Activated T-helper 2 cell treated with anti-CD3 and anti-CD28 coated beads, Interferon-gamma antibody, Interleukin-2, Interleukin-4, amounts not matched to agents 10 μg/mL and 5 μg/mL and 100 μg/mL, durations not matched to agents 14 hours and 24 hours and 36 hours (primary cell): ENCODE measurements around the gene PTPRN2. TPM values are rescaled to one million over a fixed set of nuclear protein-coding genes. Genes with fewer than 3 reads are reported as not detected.

Source experiments
- DNase-seq: peaks from one replicate; pipeline ENCODE4 v3.0.0; 2021; ENCODE audit warnings: low spot score
- H3K27ac Mint-ChIP-seq: one replicate; pipeline ENCODE4 v1.8.0; 2021; ENCODE audit warnings: mixed read lengths
- H3K27me3 Mint-ChIP-seq: one replicate; pipeline ENCODE4 v1.8.0; 2021; ENCODE audit warnings: low read depth, mixed read lengths
- H3K36me3 Mint-ChIP-seq: one replicate; pipeline ENCODE4 v1.8.0; 2021; ENCODE audit warnings: low read depth, mixed read lengths
- H3K4me1 Mint-ChIP-seq: one replicate; pipeline ENCODE4 v1.8.0; 2021; ENCODE audit warnings: low read depth, mixed read lengths
- H3K4me3 Mint-ChIP-seq: one replicate; pipeline ENCODE4 v1.8.0; 2021; ENCODE audit warnings: low read depth, mild to moderate bottlenecking, moderate library complexity, mixed read lengths
- H3K9me3 Mint-ChIP-seq: one replicate; pipeline ENCODE4 v1.8.0; 2021; ENCODE audit warnings: mixed read lengths
- intact Hi-C: fragments of 100-400 bp; cut with micrococcal nuclease; formaldehyde crosslinking; loops from one replicate; pipeline ENCODE4 v1.15.1; 2023
- total RNA-seq: library from RNA; stranded (reverse); gene quantifications from 2 replicates; pipeline ENCODE4 v1.2.3, GENCODE V29; 2022

Gene PTPRN2
- total RNA-seq, 1 donor from 2014 or later, result 1.3 TPM

GRCh38 chr7:158444501-158445420 lies 142.9 kb downstream of the PTPRN2 start:
- no peaks in the 10 kb centered on the region for H3K27me3 Mint-ChIP-seq
- no peaks in the 10 kb centered on the region for H3K4me1 Mint-ChIP-seq
- no peak overlapping the region for H3K4me3 Mint-ChIP-seq
- intact Hi-C loops, result no loop called here
- no peaks in the 10 kb centered on the region for H3K36me3 Mint-ChIP-seq
- peaks cover 15% of the 10 kb centered on the region for H3K9me3 Mint-ChIP-seq
- DNase-seq, result no peak
- no peak overlapping the region for H3K27ac Mint-ChIP-seq

- H3K9me3 Mint-ChIP-seq, result peaks cover 15% of the 10 kb centered on the region
- H3K36me3 Mint-ChIP-seq, result no peaks in the 10 kb centered on the region
- no peak for DNase-seq
- no peaks in the 10 kb centered on the region for H3K4me1 Mint-ChIP-seq
- H3K4me3 Mint-ChIP-seq, result no peak overlapping the region
- intact Hi-C loops, result no loop called here
- no peaks in the 10 kb centered on the region for H3K27me3 Mint-ChIP-seq
- no peak overlapping the region for H3K27ac Mint-ChIP-seq
Measured at GRCh38 chr7:158443688-158444483, 143.7 kb downstream of the PTPRN2 start.

- Mint-ChIP-seq H3K4me1 (no peaks in the 10 kb centered on the region), H3K27me3 (no peaks in the 10 kb centered on the region), H3K9me3 (peaks cover 15% of the 10 kb centered on the region), H3K27ac (no peak overlapping the region), H3K36me3 (no peaks in the 10 kb centered on the region), H3K4me3 (no peak overlapping the region)
- no peak for DNase-seq
- intact Hi-C loops, result no loop called here
Measured at GRCh38 chr7:158443014-158443687, 144.5 kb downstream of the PTPRN2 start.

GRCh38 chr7:158442260-158442659 lies 145.4 kb downstream of the PTPRN2 start:
- H3K27ac Mint-ChIP-seq, result no peak overlapping the region
- intact Hi-C loops, result no loop called here
- peaks cover 15% of the 10 kb centered on the region for H3K9me3 Mint-ChIP-seq
- no peaks in the 10 kb centered on the region for H3K36me3 Mint-ChIP-seq
- no peak overlapping the region for H3K4me3 Mint-ChIP-seq
- H3K27me3 Mint-ChIP-seq, result no peaks in the 10 kb centered on the region
- H3K4me1 Mint-ChIP-seq, result no peaks in the 10 kb centered on the region
- no peak for DNase-seq

GRCh38 chr7:158439035-158439434 lies 148.6 kb downstream of the PTPRN2 start:
- Mint-ChIP-seq H3K27ac (no peak overlapping the region), H3K27me3 (no peaks in the 10 kb centered on the region)

GRCh38 chr7:158432369-158433341 lies 155.0 kb downstream of the PTPRN2 start:
- Mint-ChIP-seq H3K27ac (no peak overlapping the region), H3K27me3 (no peaks in the 10 kb centered on the region), H3K9me3 (no peaks in the 10 kb centered on the region), H3K36me3 (no peaks in the 10 kb centered on the region), H3K4me3 (no peak overlapping the region), H3K4me1 (no peaks in the 10 kb centered on the region)
- intact Hi-C loops, result no loop called here
- no peak for DNase-seq

More at GRCh38 chr7:158439035-158439434, 148.6 kb downstream of the PTPRN2 start:
- H3K9me3 Mint-ChIP-seq, result peaks cover 15% of the 10 kb centered on the region
- no peak for DNase-seq
- H3K4me3 Mint-ChIP-seq, result no peak overlapping the region
- intact Hi-C loops, result no loop called here
- H3K4me1 Mint-ChIP-seq, result no peaks in the 10 kb centered on the region
- H3K36me3 Mint-ChIP-seq, result no peaks in the 10 kb centered on the region

GRCh38 chr7:158431941-158432347 lies 155.7 kb downstream of the PTPRN2 start:
- Mint-ChIP-seq H3K36me3 (no peaks in the 10 kb centered on the region), H3K4me3 (no peak overlapping the region), H3K27ac (no peak overlapping the region), H3K4me1 (no peaks in the 10 kb centered on the region), H3K27me3 (no peaks in the 10 kb centered on the region), H3K9me3 (no peaks in the 10 kb centered on the region)
- no peak for DNase-seq
- intact Hi-C loops, result no loop called here

- no peaks in the 10 kb centered on the region for H3K4me1 Mint-ChIP-seq
- no peaks in the 10 kb centered on the region for H3K9me3 Mint-ChIP-seq
- no peaks in the 10 kb centered on the region for H3K27me3 Mint-ChIP-seq
- no peak for DNase-seq
- no peak overlapping the region for H3K4me3 Mint-ChIP-seq
- H3K36me3 Mint-ChIP-seq, result no peaks in the 10 kb centered on the region
- intact Hi-C loops, result no loop called here
- H3K27ac Mint-ChIP-seq, result no peak overlapping the region
Measured at GRCh38 chr7:158431055-158431940, 156.3 kb downstream of the PTPRN2 start.

GRCh38 chr7:158430308-158431034 lies 157.2 kb downstream of the PTPRN2 start:
- no peaks in the 10 kb centered on the region for H3K9me3 Mint-ChIP-seq
- no peak overlapping the region for H3K27ac Mint-ChIP-seq
- H3K36me3 Mint-ChIP-seq, result no peaks in the 10 kb centered on the region
- intact Hi-C loops, result no loop called here
- H3K27me3 Mint-ChIP-seq, result no peaks in the 10 kb centered on the region
- no peak overlapping the region for H3K4me3 Mint-ChIP-seq
- no peaks in the 10 kb centered on the region for H3K4me1 Mint-ChIP-seq
- DNase-seq, result no peak

GRCh38 chr7:158428837-158429753 lies 158.5 kb downstream of the PTPRN2 start:
- intact Hi-C loops, result no loop called here
- Mint-ChIP-seq H3K27me3 (no peaks in the 10 kb centered on the region), H3K27ac (no peak overlapping the region), H3K9me3 (no peaks in the 10 kb centered on the region), H3K36me3 (no peaks in the 10 kb centered on the region), H3K4me1 (no peaks in the 10 kb centered on the region), H3K4me3 (no peak overlapping the region)
- no peak for DNase-seq
